Measurements from ENCODE around the gene LRRTM3.

The LRRTM3 gene

DNA sequence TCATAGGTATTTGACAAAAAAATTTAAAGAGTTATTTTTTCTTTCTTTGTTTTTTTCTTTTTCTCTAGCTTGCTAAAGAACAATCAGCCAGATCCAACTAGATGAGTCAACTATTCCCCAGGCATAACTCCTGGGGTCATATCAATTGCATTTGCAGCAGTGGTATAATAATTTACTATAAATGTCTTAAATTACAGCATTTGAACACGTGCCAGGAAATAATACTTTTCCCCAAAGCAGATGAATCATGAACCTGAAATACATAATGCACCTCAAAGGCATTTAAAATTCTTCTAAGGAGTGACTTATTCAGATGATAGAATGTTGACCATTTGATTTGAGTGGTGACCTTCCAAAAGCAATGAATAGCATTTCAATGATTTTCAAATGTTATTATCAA is 190.1 kb downstream of the LRRTM3 start:
- no peak for DNase-seq (ENCODE audit: low read depth in 2 of 2)

DNA sequence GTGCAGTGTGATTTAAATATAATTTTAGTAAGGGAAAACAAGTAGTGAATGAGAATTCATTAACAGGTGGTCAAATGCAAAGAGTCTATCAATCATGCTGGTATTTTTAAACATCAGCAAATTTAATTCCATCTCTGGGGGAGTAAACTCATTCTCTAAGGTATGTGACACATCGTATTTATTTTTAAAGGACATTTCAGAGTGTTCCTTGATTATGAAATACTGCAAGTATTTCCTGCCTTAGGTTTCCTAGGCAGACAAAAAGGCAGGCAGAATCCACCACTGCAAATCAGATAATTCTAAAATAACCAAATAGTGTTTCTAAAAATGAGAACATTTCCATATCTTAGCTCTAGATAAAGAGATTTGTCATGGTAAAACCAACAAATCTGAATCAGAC is 193.8 kb downstream of the LRRTM3 start:
- DNase-seq (ENCODE audit: low read depth in 2 of 2): no peak

DNA sequence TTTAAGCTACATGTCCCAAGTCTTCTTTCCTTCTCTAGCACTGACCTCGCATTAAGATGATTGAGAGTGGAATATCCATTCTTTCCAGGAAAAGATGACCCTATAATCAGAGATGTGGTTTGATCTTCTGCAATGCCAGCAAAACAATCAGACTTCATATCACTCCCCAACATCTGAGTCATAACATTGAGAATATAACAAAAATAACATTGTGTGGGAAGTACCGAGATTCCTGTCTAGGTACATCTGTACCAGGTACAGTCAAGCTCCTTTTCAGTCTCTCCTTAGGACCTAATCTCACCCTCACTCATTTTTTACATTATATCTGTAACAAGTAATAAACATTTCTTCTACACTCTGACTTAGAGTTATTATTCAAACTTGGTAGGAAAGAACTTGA is 201.6 kb downstream of the LRRTM3 start:
- DNase-seq (ENCODE audit: low read depth in 2 of 2): no peak

- no peak for DNase-seq (ENCODE audit: low read depth in 2 of 2)
Observed at GRCh38 chr10:67140641-67141040, 214.8 kb downstream of the LRRTM3 start.

DNA sequence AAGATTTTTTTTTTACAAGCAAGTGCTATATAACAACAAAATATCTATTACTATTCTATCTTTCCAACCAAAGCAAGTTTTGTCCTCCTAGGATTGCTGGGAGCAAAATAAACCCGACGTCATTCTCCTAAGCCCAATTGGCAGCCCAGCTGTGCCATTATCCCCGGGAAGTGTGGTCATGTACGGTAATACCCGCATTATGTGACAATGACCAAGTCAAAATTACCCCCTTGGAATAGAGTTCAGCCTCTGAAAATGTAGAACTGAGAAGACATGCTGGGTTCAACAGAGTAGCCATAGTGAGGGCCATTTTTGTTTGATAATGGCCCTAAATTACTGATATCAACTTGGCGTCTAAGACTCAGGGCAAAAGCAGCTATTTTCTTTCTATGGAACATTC is 215.5 kb downstream of the LRRTM3 start:
- no peak for DNase-seq (ENCODE audit: low read depth in 2 of 2)

DNA sequence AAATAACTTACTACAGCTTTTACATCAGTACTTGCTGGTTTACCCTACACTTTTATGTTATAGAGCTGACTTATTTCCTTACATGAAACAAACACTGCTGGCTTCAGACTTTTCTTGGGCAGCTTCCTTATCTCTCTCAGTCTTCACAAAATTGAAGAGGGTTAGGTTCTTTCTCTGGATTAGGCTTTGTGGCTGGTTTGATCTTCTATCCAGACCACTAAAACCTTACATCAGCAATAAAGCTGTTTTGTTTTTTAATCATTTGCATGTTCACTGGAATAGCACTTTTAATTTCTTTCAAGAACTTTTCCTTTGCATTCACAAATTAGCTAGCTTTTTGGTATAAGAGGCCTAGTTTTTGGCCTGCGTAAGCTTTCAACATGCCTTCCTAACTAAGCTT is 218.7 kb downstream of the LRRTM3 start:
- DNase-seq (ENCODE audit: low read depth in 2 of 2): no peak
